HCT116 (cell line): ENCODE measurements around the gene COL20A1. TPM values are rescaled to one million over a fixed set of nuclear protein-coding genes. Genes with fewer than 3 reads are reported as not detected.
"Not testable (repeated sequence)": the region's sequence is repeated elsewhere in the genome, so short reads cannot be mapped to it uniquely, and the experiment has no call there.

ENCODE experiments used
- ATAC-seq: fragments of 200-7000 bp; cut with Tn5 transposase; 2 replicates; pipeline ENCODE4 v1.9.1; 2020; ENCODE audit warnings: mild to moderate bottlenecking, moderate library complexity
- BruUV-seq: library from RNA; stranded (reverse); fragments of 400-500 nt; replicated peaks from 2 replicates; lab custom pipeline; 2021; lab: Mats Ljungman, UMichigan
- CTCF ChIA-PET: fragments of 300-600 bp; sonication (Branson Sonifier 250); formaldehyde crosslinking; loops from one replicate; lab custom pipeline; 2021; ENCODE audit warnings: antibody characterized with exemption; lab: Charles Lee
- POLR2A ChIA-PET: fragments of 300-600, 350-600 bp; sonication (Branson Sonifier 250); formaldehyde crosslinking; loops from one replicate; lab custom pipeline; 2021; ENCODE audit warnings: antibody characterized with exemption; lab: Charles Lee
- RAD21 ChIA-PET, 2 experiments: fragments of 300-600 bp; sonication (Branson Sonifier 250); formaldehyde crosslinking; loops; one replicate each; lab custom pipeline; 2023; ENCODE audit warnings: low total read pairs in 2 of 2; ENCODE audit not compliant: uncharacterized antibody in 2 of 2, unreplicated experiment in 2 of 2, low non-redundant PET in 1 of 2; lab: Charles Lee
- DNase-seq: peaks from one replicate; pipeline ENCODE4 v3.0.0-alpha.2; 2010; ENCODE audit warnings: low read depth, low spot score
- H2AFZ ChIP-seq: fragments of 200-600 bp; shearing (Covaris generic), sonication (generic); 2 replicates; pipeline ENCODE4 v1.6.1; 2017; ENCODE audit warnings: low read depth, mixed run types, mixed read lengths, antibody characterized with exemption, low read length; ENCODE audit not compliant: poor library complexity, severe bottlenecking
- H3K27ac ChIP-seq: 2 replicates; pipeline ENCODE4 v1.5.1; 2012; ENCODE audit warnings: low read depth, low read length
- H3K27me3 ChIP-seq: fragments of 200-600 bp; sonication (generic); 2 replicates; pipeline ENCODE4 v1.6.1; 2016; ENCODE audit warnings: mixed run types, low read length, mixed read lengths; ENCODE audit not compliant: insufficient read depth
- H3K36me3 ChIP-seq, 2 experiments: fragments of 200-500 bp in 1 of 2; fragments of 200-600 bp in 1 of 2; sonication (Bioruptor generic) in 1 of 2; sonication (generic) in 1 of 2; 2 replicates each; pipeline versions ENCODE4 v1.5.1 to v1.6.1; 2014 to 2016; ENCODE audit warnings: low read length in 2 of 2, inconsistent platforms in 1 of 2, mixed read lengths in 1 of 2, mixed run types in 1 of 2; ENCODE audit not compliant: insufficient read depth in 2 of 2, control insufficient read depth in 1 of 2
- H3K4me1 ChIP-seq, 2 experiments: fragments of 200-600 bp in 1 of 2; sonication (generic) in 1 of 2; 2 replicates each; pipeline versions ENCODE4 v1.5.1 to v1.6.1; 2012 to 2017; ENCODE audit warnings: low read length in 2 of 2, inconsistent platforms in 1 of 2, mild to moderate bottlenecking in 1 of 2, mixed read lengths in 1 of 2, mixed run types in 1 of 2, moderate library complexity in 1 of 2; ENCODE audit not compliant: insufficient read depth in 2 of 2, control insufficient read depth in 1 of 2
- H3K4me2 ChIP-seq: fragments of 200-600 bp; sonication (generic); 2 replicates; pipeline ENCODE4 v1.6.1; 2017; ENCODE audit warnings: mixed run types, low read length, mixed read lengths
- H3K4me3 ChIP-seq, 2 experiments: fragments of 200-600 bp in 1 of 2; sonication (generic) in 1 of 2; replicated peaks in 1 of 2; 2 replicates each; pipeline ENCODE4 v1.5.1; 2011 to 2016; ENCODE audit warnings: low read length in 2 of 2, control low read depth in 1 of 2, low read depth in 1 of 2, mild to moderate bottlenecking in 1 of 2, mixed read lengths in 1 of 2, mixed run types in 1 of 2
- H3K79me2 ChIP-seq: fragments of 200-600 bp; sonication (generic); 2 replicates; pipeline ENCODE4 v1.6.1; 2017; ENCODE audit warnings: mild to moderate bottlenecking, mixed run types, low read length, moderate library complexity, mixed read lengths; ENCODE audit not compliant: insufficient read depth
- H3K9ac ChIP-seq: fragments of 200-600 bp; sonication (generic); 2 replicates; pipeline ENCODE4 v1.6.1; 2016; ENCODE audit warnings: low read length, mixed read lengths
- H3K9me2 ChIP-seq: fragments of 200-600 bp; sonication (generic), shearing (Covaris generic); 2 replicates; pipeline ENCODE4 v1.6.1; 2017; ENCODE audit warnings: mixed run types, mild to moderate bottlenecking, moderate library complexity; ENCODE audit not compliant: insufficient read depth
- H3K9me3 ChIP-seq, 2 experiments: fragments of 200-500 bp in 1 of 2; fragments of 200-600 bp in 1 of 2; sonication (Bioruptor generic) in 1 of 2; sonication (generic) in 1 of 2; 2 replicates each; pipeline ENCODE4 v1.6.1; 2014 to 2017; ENCODE audit warnings: low read length in 2 of 2, mixed read lengths in 2 of 2, inconsistent platforms in 1 of 2, low read depth in 1 of 2, mild to moderate bottlenecking in 1 of 2, mixed run types in 1 of 2, moderate library complexity in 1 of 2; ENCODE audit not compliant: control insufficient read depth in 1 of 2, insufficient read depth in 1 of 2
- H4K20me1 ChIP-seq: fragments of 200-600 bp; sonication (generic), shearing (Covaris generic); 2 replicates; pipeline ENCODE4 v1.6.1; 2017; ENCODE audit warnings: mixed run types, mild to moderate bottlenecking, moderate library complexity; ENCODE audit not compliant: insufficient read depth
- CBX3 ChIP-seq: IDR thresholded peaks from 2 replicates; pipeline ENCODE4 v1.6.1; 2012; ENCODE audit warnings: low read depth
- EGR1 ChIP-seq: IDR thresholded peaks from 2 replicates; pipeline ENCODE4 v1.6.1; 2012; ENCODE audit warnings: low read depth
- ELF1 ChIP-seq: IDR thresholded peaks from 2 replicates; pipeline ENCODE4 v1.6.1; 2012; ENCODE audit warnings: low read depth, borderline replicate concordance
- EZH2phosphoT487 ChIP-seq: fragments of 200-600 bp; IDR thresholded peaks from 2 replicates; pipeline ENCODE4 v1.6.1; 2018; ENCODE audit warnings: antibody characterized with exemption, borderline replicate concordance
- POLR2AphosphoS5 ChIP-seq: IDR thresholded peaks from 2 replicates; pipeline ENCODE4 v1.6.1; 2011; ENCODE audit warnings: mild to moderate bottlenecking, low read depth, low read length, moderate library complexity
- RAD21 ChIP-seq: IDR thresholded peaks from 2 replicates; pipeline ENCODE4 v1.6.1; 2012; ENCODE audit warnings: low read depth, mild to moderate bottlenecking
- SP1 ChIP-seq: IDR thresholded peaks from 2 replicates; pipeline ENCODE4 v1.6.1; 2012; ENCODE audit warnings: low read depth
- SRF ChIP-seq: IDR thresholded peaks from 2 replicates; pipeline ENCODE4 v1.6.1; 2012; ENCODE audit warnings: low read depth
- TCF7L2 ChIP-seq: IDR thresholded peaks from 2 replicates; pipeline ENCODE4 v1.7.0; 2011; ENCODE audit warnings: borderline replicate concordance, inconsistent platforms; ENCODE audit not compliant: insufficient read depth, insufficient read length; ENCODE audit errors: extremely low read depth
- YY1 ChIP-seq: IDR thresholded peaks from 2 replicates; pipeline ENCODE4 v1.6.1; 2011; ENCODE audit warnings: low read length, low read depth, moderate library complexity, mild to moderate bottlenecking; ENCODE audit not compliant: insufficient replicate concordance; ENCODE audit errors: extremely low read depth
- ZFX ChIP-seq: fragments of 450-650 bp; IDR thresholded peaks from 2 replicates; pipeline ENCODE4 v1.6.1; 2017
- ZNF274 ChIP-seq: fragments of 200-500 bp; sonication (Bioruptor generic); IDR thresholded peaks from 2 replicates; pipeline ENCODE4 v1.6.1; 2014; ENCODE audit warnings: mild to moderate bottlenecking, low read depth, low read length, inconsistent platforms
- intact Hi-C: fragments of 100-400 bp; cut with micrococcal nuclease; formaldehyde crosslinking; loops from 2 replicates; pipeline ENCODE4 v1.10.0; 2022
- total RNA-seq: library from RNA; stranded (reverse); gene quantifications from one replicate; pipeline ENCODE4 v1.2.1, GENCODE V29; 2021; ENCODE audit not compliant: unreplicated experiment
- TF ChIP-seq, protein P1 (sequence below), 3 experiments: fragments of 200-600 bp in 1 of 3; sonication (generic) in 1 of 3; IDR thresholded peaks in 2 of 3; conservative IDR thresholded peaks in 1 of 3; 2 replicates each; pipeline ENCODE4 v1.5.1; 2012 to 2017; ENCODE audit warnings: low read depth in 2 of 3, low read length in 2 of 3, antibody characterized with exemption in 1 of 3, borderline replicate concordance in 1 of 3, control low read depth in 1 of 3, mild to moderate bottlenecking in 1 of 3, mixed read lengths in 1 of 3, mixed run types in 1 of 3, moderate library complexity in 1 of 3; ENCODE audit not compliant: insufficient read depth in 1 of 3
- TF ChIP-seq, protein P2 (sequence below): IDR thresholded peaks from 2 replicates; pipeline ENCODE4 v1.6.1; 2011; ENCODE audit warnings: mild to moderate bottlenecking, low read length, moderate library complexity; ENCODE audit not compliant: insufficient replicate concordance; ENCODE audit errors: extremely low read depth

Gene COL20A1
- total RNA-seq, 1 experiment from 2014 or later, result 0.34 TPM

DNA sequence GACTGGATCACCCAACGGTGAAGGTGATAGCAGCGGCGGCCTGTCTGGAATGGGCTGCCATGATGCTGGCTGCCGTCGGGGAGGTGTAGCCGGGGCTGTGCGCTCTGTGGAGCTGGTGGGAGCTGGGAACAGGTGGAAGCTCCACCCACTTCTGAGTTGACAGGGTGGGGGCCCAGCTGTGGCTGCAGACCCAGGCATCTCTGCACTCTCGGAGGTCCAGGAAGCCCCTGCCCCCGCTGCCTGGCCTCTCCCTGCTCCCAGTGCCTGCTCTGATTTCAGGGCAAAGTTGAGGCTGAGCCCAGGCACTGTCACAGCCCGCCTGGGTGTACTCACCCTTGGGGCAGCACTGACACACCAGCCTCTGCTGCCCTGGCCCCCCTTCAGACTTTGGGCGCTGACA, 86.3 kb downstream of the COL20A1 start (continued):
- TF ChIP-seq RAD21 (no peak), ZFX (no peak)
- TF ChIP-seq, protein P1, sequence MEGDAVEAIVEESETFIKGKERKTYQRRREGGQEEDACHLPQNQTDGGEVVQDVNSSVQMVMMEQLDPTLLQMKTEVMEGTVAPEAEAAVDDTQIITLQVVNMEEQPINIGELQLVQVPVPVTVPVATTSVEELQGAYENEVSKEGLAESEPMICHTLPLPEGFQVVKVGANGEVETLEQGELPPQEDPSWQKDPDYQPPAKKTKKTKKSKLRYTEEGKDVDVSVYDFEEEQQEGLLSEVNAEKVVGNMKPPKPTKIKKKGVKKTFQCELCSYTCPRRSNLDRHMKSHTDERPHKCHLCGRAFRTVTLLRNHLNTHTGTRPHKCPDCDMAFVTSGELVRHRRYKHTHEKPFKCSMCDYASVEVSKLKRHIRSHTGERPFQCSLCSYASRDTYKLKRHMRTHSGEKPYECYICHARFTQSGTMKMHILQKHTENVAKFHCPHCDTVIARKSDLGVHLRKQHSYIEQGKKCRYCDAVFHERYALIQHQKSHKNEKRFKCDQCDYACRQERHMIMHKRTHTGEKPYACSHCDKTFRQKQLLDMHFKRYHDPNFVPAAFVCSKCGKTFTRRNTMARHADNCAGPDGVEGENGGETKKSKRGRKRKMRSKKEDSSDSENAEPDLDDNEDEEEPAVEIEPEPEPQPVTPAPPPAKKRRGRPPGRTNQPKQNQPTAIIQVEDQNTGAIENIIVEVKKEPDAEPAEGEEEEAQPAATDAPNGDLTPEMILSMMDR (IDR thresholded peaks at IDR 0.05 in 2 of 3, conservative IDR thresholded peaks at IDR 0.05 in 1 of 3; ENCODE audit: borderline replicate concordance in 1 of 3, insufficient read depth in 1 of 3, low read depth in 2 of 3, low read length in 2 of 3), result no peak

- POLR2A ChIA-PET, RAD21 ChIA-PET, H3K4me1 ChIP-seq, H2AFZ ChIP-seq, H4K20me1 ChIP-seq, intact Hi-C loops, H3K79me2 ChIP-seq, H3K4me3 ChIP-seq, H3K36me3 ChIP-seq, H3K27me3 ChIP-seq, H3K27ac ChIP-seq, BruUV-seq, H3K9me3 ChIP-seq, H3K9me2 ChIP-seq, H3K9ac ChIP-seq, H3K4me2 ChIP-seq: not testable (repeated sequence)
- 0 out of 2 replicates have a peak, but pooled peaks have one; percentile 23 for TF ChIP-seq POLR2AphosphoS5
- ATAC-seq (peak; percentile 62), DNase-seq (peak; percentile 2)
- CTCF ChIA-PET, result interaction anchor here (3.5 to 3.7 kb wide), 2 partner anchors 70 to 156 kb away, joined by 28 to 55 read pairs; no protein-coding TSS in a partner anchor
These were observed 86.9 kb downstream of the COL20A1 start for GRCh38 chr20:63379872-63380271.

GRCh38 chr20:63380346-63380870, 87.4 kb downstream of the COL20A1 start:
- H3K9ac ChIP-seq, result no peak overlapping the region
- CTCF ChIA-PET, result interaction anchor here (0.6 to 3.7 kb wide), 3 partner anchors 71 to 751 kb away, joined by 3 to 55 read pairs (median 28); no protein-coding TSS in a partner anchor
- no peaks in the 10 kb centered on the region for H3K36me3 ChIP-seq
- intact Hi-C loops, result no loop called here
- peaks cover 0 to 2% of the 10 kb centered on the region in 2 experiments; a peak in 1 of 4 replicates for H3K9me3 ChIP-seq
- no peaks in the 10 kb centered on the region for H3K9me2 ChIP-seq
- no TSS peak for BruUV-seq
- H3K79me2 ChIP-seq, result no peaks in the 10 kb centered on the region
- H3K4me3 ChIP-seq, result no peak overlapping the region
- no peaks in the 10 kb centered on the region for H3K4me1 ChIP-seq
- no peaks in the 10 kb centered on the region for H3K27me3 ChIP-seq
- no peak overlapping the region for H3K4me2 ChIP-seq
- POLR2A ChIA-PET, result no interaction called here
- no peak overlapping the region for H2AFZ ChIP-seq
- no peaks in the 10 kb centered on the region for H4K20me1 ChIP-seq
- ATAC-seq, result no peak
- DNase-seq, result no peak
- H3K27ac ChIP-seq, result no peak overlapping the region
- RAD21 ChIA-PET, result no interaction called here
- TF ChIP-seq ZNF274 (no peak), TCF7L2 (no peak), CBX3 (no peak), SP1 (no peak), EZH2phosphoT487 (no peak), SRF (no peak), EGR1 (no peak), YY1 (no peak), ELF1 (no peak), ZFX (no peak)
- TF ChIP-seq, protein P2, sequence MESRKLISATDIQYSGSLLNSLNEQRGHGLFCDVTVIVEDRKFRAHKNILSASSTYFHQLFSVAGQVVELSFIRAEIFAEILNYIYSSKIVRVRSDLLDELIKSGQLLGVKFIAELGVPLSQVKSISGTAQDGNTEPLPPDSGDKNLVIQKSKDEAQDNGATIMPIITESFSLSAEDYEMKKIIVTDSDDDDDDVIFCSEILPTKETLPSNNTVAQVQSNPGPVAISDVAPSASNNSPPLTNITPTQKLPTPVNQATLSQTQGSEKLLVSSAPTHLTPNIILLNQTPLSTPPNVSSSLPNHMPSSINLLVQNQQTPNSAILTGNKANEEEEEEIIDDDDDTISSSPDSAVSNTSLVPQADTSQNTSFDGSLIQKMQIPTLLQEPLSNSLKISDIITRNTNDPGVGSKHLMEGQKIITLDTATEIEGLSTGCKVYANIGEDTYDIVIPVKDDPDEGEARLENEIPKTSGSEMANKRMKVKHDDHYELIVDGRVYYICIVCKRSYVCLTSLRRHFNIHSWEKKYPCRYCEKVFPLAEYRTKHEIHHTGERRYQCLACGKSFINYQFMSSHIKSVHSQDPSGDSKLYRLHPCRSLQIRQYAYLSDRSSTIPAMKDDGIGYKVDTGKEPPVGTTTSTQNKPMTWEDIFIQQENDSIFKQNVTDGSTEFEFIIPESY, result no peak
